Adrenal gland (tissue), 5 donors: ENCODE results near the gene PRG2.
"Not testable (repeated sequence)": the region's sequence is repeated elsewhere in the genome, so short reads cannot be mapped to it uniquely, and the experiment has no call there.

Experiments used
- CTCF ChIP-seq, 6 experiments: fragments of 450-650 bp in 4 of 6; fragments of 200-600 bp in 2 of 6; sonication (generic) in 1 of 6; IDR thresholded peaks; 1 replicate in 5 of 6; 2 replicates in 1 of 6; pipeline versions ENCODE4 v1.5.1 to v1.8.0; 2016 to 2021; ENCODE audit warnings: antibody characterized with exemption in 6 of 6, mild to moderate bottlenecking in 2 of 6, moderate library complexity in 1 of 6
- POLR2A ChIP-seq, 2 donors: fragments of 450-650 bp; IDR thresholded peaks; one replicate each; pipeline ENCODE4 v1.6.1; 2017; ENCODE audit warnings: antibody characterized with exemption in 2 of 2, mild to moderate bottlenecking in 2 of 2, moderate library complexity in 1 of 2
- donor health status: DM: no; HTN: no; CAD: no.

GRCh38 chr11:57403003-57403801 lies 12.8 kb upstream of the PRG2 start:
- TF ChIP-seq CTCF, POLR2A (IDR thresholded peaks at IDR 0.05): not testable (repeated sequence)
